H9 (cell line): ENCODE results near the gene ZRANB3. TPM values are rescaled to one million over a fixed set of nuclear protein-coding genes. Genes with fewer than 3 reads are reported as not detected.

Source experiments
- DNase-seq: peaks from one replicate; pipeline ENCODE4 v3.0.0-alpha.2; 2017
- H2AFZ ChIP-seq: one replicate; pipeline ENCODE4 v1.6.1; 2013; ENCODE audit warnings: mild to moderate bottlenecking, low read length, control low read depth, moderate library complexity
- H2AK5ac ChIP-seq: 2 replicates; pipeline ENCODE4 v1.6.1; 2013; ENCODE audit warnings: low read length, control low read depth, mixed read lengths; ENCODE audit not compliant: insufficient read length
- H2BK120ac ChIP-seq: one replicate; pipeline ENCODE4 v1.6.1; 2013; ENCODE audit warnings: low read depth, mild to moderate bottlenecking, low read length, control low read depth, inconsistent platforms; ENCODE audit not compliant: poor library complexity, severe bottlenecking
- H2BK12ac ChIP-seq: 2 replicates; pipeline ENCODE4 v1.6.1; 2013; ENCODE audit warnings: low read length, control low read depth, mixed read lengths, low read depth; ENCODE audit not compliant: insufficient read length
- H2BK15ac ChIP-seq: 2 replicates; pipeline ENCODE4 v1.6.1; 2013; ENCODE audit warnings: low read depth, low read length, control low read depth
- H2BK20ac ChIP-seq: one replicate; pipeline ENCODE4 v1.6.1; 2013; ENCODE audit warnings: low read depth, mild to moderate bottlenecking, low read length, control low read depth, inconsistent platforms; ENCODE audit not compliant: poor library complexity, severe bottlenecking
- H2BK5ac ChIP-seq: 2 replicates; pipeline ENCODE4 v1.6.1; 2013; ENCODE audit warnings: low read length, control low read depth, mixed read lengths; ENCODE audit not compliant: insufficient read length
- H3K14ac ChIP-seq: 2 replicates; pipeline ENCODE4 v1.6.1; 2013; ENCODE audit warnings: low read length, control low read depth; ENCODE audit not compliant: insufficient read depth
- H3K18ac ChIP-seq: 2 replicates; pipeline ENCODE4 v1.6.1; 2013; ENCODE audit warnings: low read depth, mild to moderate bottlenecking, mixed read lengths, low read length, control low read depth; ENCODE audit not compliant: insufficient read length
- H3K23ac ChIP-seq: 2 replicates; pipeline ENCODE4 v1.6.1; 2013; ENCODE audit warnings: low read length, control low read depth, mixed read lengths, low read depth; ENCODE audit not compliant: insufficient read length
- H3K23me2 ChIP-seq: 2 replicates; pipeline ENCODE4 v1.6.1; 2013; ENCODE audit warnings: low read depth, mild to moderate bottlenecking, mixed read lengths, low read length, control low read depth; ENCODE audit not compliant: insufficient read length, poor library complexity, severe bottlenecking
- H3K27ac ChIP-seq: 2 replicates; pipeline ENCODE4 v1.5.1; 2013; ENCODE audit warnings: low read length, control low read depth, mixed read lengths, low read depth; ENCODE audit not compliant: insufficient read length
- H3K27me3 ChIP-seq: 2 replicates; pipeline ENCODE4 v1.6.1; 2013; ENCODE audit warnings: low read length, control low read depth, inconsistent platforms; ENCODE audit not compliant: insufficient read depth
- H3K4ac ChIP-seq: 2 replicates; pipeline ENCODE4 v1.6.1; 2013; ENCODE audit warnings: low read depth, mild to moderate bottlenecking, control low read depth, inconsistent platforms, low read length, moderate library complexity
- H3K4me1 ChIP-seq: 2 replicates; pipeline ENCODE4 v1.6.1; 2013; ENCODE audit warnings: low read length, control low read depth, inconsistent platforms; ENCODE audit not compliant: insufficient read depth
- H3K4me2 ChIP-seq: 2 replicates; pipeline ENCODE4 v1.6.1; 2013; ENCODE audit warnings: low read length, control low read depth, mixed read lengths; ENCODE audit not compliant: insufficient read length, insufficient read depth
- H3K56ac ChIP-seq: 2 replicates; pipeline ENCODE4 v1.6.1; 2013; ENCODE audit warnings: low read depth, mild to moderate bottlenecking, mixed read lengths, low read length, control low read depth; ENCODE audit not compliant: insufficient read length
- H3K79me1 ChIP-seq: 2 replicates; pipeline ENCODE4 v1.6.1; 2013; ENCODE audit warnings: low read depth, mild to moderate bottlenecking, moderate library complexity, low read length, control low read depth, inconsistent platforms; ENCODE audit not compliant: insufficient read depth, poor library complexity, severe bottlenecking
- H3K79me2 ChIP-seq: 2 replicates; pipeline ENCODE4 v1.6.1; 2013; ENCODE audit warnings: low read length, control low read depth, inconsistent platforms; ENCODE audit not compliant: insufficient read depth
- H3K9ac ChIP-seq: 2 replicates; pipeline ENCODE4 v1.6.1; 2013; ENCODE audit warnings: low read length, control low read depth, mixed read lengths; ENCODE audit not compliant: insufficient read length; ENCODE audit errors: extremely low read depth
- H3K9me3 ChIP-seq: one replicate; pipeline ENCODE4 v1.6.1; 2013; ENCODE audit warnings: low read depth, low read length, inconsistent platforms; ENCODE audit not compliant: control insufficient read depth
- H3T11ph ChIP-seq: one replicate; pipeline ENCODE4 v1.6.1; 2013; ENCODE audit warnings: mild to moderate bottlenecking, low read length, control low read depth, inconsistent platforms
- H4K20me1 ChIP-seq: one replicate; pipeline ENCODE4 v1.6.1; 2013; ENCODE audit not compliant: control insufficient read depth, insufficient read length, insufficient read depth
- H4K5ac ChIP-seq: 2 replicates; pipeline ENCODE4 v1.6.1; 2013; ENCODE audit warnings: low read depth, mild to moderate bottlenecking, mixed read lengths, low read length, control low read depth; ENCODE audit not compliant: insufficient read length
- H4K8ac ChIP-seq: replicated peaks from 2 replicates; pipeline ENCODE4 v1.6.1; 2013; ENCODE audit warnings: low read length, control low read depth, mixed read lengths, low read depth; ENCODE audit not compliant: insufficient read length
- H4K91ac ChIP-seq: 2 replicates; pipeline ENCODE4 v1.6.1; 2013; ENCODE audit warnings: low read depth, mild to moderate bottlenecking, moderate library complexity, mixed read lengths, low read length, control low read depth; ENCODE audit not compliant: insufficient read length
- H3K27ac Mint-ChIP-seq, 3 experiments: 2 replicates in 2 of 3; 3 replicates in 1 of 3; pipeline ENCODE4 v1.8.0; 2020 to 2021; ENCODE audit warnings: mixed read lengths in 3 of 3, mild to moderate bottlenecking in 1 of 3, moderate library complexity in 1 of 3
- H3K27me3 Mint-ChIP-seq: 2 replicates; pipeline ENCODE4 v1.8.0; 2021; ENCODE audit warnings: low read depth, mild to moderate bottlenecking, moderate library complexity, mixed read lengths
- H3K36me3 Mint-ChIP-seq, 3 experiments: 2 replicates in 2 of 3; 3 replicates in 1 of 3; pipeline ENCODE4 v1.8.0; 2020 to 2021; ENCODE audit warnings: low read depth in 3 of 3, mixed read lengths in 3 of 3; ENCODE audit not compliant: insufficient read depth in 1 of 3
- H3K4me1 Mint-ChIP-seq, 2 experiments: 2 replicates each; pipeline ENCODE4 v1.8.0; 2020; ENCODE audit warnings: mixed read lengths in 2 of 2
- H3K4me3 Mint-ChIP-seq, 2 experiments: 2 replicates in 1 of 2; 3 replicates in 1 of 2; pipeline ENCODE4 v1.8.0; 2020 to 2021; ENCODE audit warnings: mild to moderate bottlenecking in 2 of 2, mixed read lengths in 2 of 2, moderate library complexity in 1 of 2
- H3K9me3 Mint-ChIP-seq, 2 experiments: 2 replicates in 1 of 2; 3 replicates in 1 of 2; pipeline ENCODE4 v1.8.0; 2020; ENCODE audit warnings: mild to moderate bottlenecking in 2 of 2, mixed read lengths in 2 of 2, moderate library complexity in 1 of 2
- WGBS: extraction: QIAGEN DNeasy Blood & Tissue Kit; methylation state at CpG from one replicate; pipeline ENCODE4 v1.1.7; 2013; ENCODE audit warnings: missing lambda C conversion rate, low lambda C conversion rate, mixed read lengths; ENCODE audit not compliant: insufficient read length; ENCODE audit errors: extremely low coverage; 5-methylcytosine and 5-hydroxymethylcytosine counted together
- total RNA-seq: library from RNA; stranded (reverse); gene quantifications from 2 replicates; pipeline ENCODE4 v1.2.1, GENCODE V29; 2021
- TF ChIP-seq, protein P1 (sequence below): fragments of 200-600 bp; sonication (generic); conservative IDR thresholded peaks from 3 replicates; pipeline ENCODE4 v1.8.0; 2021; ENCODE audit warnings: antibody characterized with exemption, mild to moderate bottlenecking

ZRANB3 gene
- total RNA-seq, 1 experiment from 2014 or later, result 16.7 TPM

GRCh38 chr2:135175177-135175576, 355.8 kb downstream of the ZRANB3 start:
- Histone ChIP-seq H3K9me3 (no peaks in the 10 kb centered on the region), H2AFZ (no peak overlapping the region), H3K4ac (no peak overlapping the region), H4K8ac (no peak overlapping the region), H2BK5ac (no peak overlapping the region), H2BK15ac (no peak overlapping the region), H3K14ac (no peak overlapping the region), H2BK20ac (no peak overlapping the region), H3K27ac (no peak overlapping the region), H2BK120ac (no peak overlapping the region), H3K56ac (no peak overlapping the region), H3K23ac (no peak overlapping the region), H4K5ac (no peak overlapping the region), H2AK5ac (no peak overlapping the region), H3K4me1 (no peaks in the 10 kb centered on the region), H3K27me3 (no peaks in the 10 kb centered on the region), H3K18ac (no peak overlapping the region), H2BK12ac (no peak overlapping the region), H3K9ac (no peak overlapping the region), H3K23me2 (no peaks in the 10 kb centered on the region), H4K20me1 (no peaks in the 10 kb centered on the region), H3T11ph (no peak overlapping the region), H3K79me2 (no peaks in the 10 kb centered on the region), H3K79me1 (no peaks in the 10 kb centered on the region), H4K91ac (no peak overlapping the region), H3K4me2 (no peak overlapping the region)
- TF ChIP-seq, protein P1, sequence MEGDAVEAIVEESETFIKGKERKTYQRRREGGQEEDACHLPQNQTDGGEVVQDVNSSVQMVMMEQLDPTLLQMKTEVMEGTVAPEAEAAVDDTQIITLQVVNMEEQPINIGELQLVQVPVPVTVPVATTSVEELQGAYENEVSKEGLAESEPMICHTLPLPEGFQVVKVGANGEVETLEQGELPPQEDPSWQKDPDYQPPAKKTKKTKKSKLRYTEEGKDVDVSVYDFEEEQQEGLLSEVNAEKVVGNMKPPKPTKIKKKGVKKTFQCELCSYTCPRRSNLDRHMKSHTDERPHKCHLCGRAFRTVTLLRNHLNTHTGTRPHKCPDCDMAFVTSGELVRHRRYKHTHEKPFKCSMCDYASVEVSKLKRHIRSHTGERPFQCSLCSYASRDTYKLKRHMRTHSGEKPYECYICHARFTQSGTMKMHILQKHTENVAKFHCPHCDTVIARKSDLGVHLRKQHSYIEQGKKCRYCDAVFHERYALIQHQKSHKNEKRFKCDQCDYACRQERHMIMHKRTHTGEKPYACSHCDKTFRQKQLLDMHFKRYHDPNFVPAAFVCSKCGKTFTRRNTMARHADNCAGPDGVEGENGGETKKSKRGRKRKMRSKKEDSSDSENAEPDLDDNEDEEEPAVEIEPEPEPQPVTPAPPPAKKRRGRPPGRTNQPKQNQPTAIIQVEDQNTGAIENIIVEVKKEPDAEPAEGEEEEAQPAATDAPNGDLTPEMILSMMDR, result no peak
- H3K4me1 Mint-ChIP-seq, result no peaks in the 10 kb centered on the region
- DNase-seq, result no peak
- no peaks in the 10 kb centered on the region for H3K27me3 Mint-ChIP-seq
- WGBS, result no CpG with 5 or more reads among the region's 3 CpGs
- peaks cover 39 to 43% (median 40%) of the 10 kb centered on the region in 3 experiments for H3K36me3 Mint-ChIP-seq
- H3K9me3 Mint-ChIP-seq, result peaks cover 9 to 19% of the 10 kb centered on the region in 2 experiments
- H3K27ac Mint-ChIP-seq, result no peak overlapping the region
- no peak overlapping the region for H3K4me3 Mint-ChIP-seq
